H1 (cell line): ENCODE results near the gene FCRL5. TPM values are rescaled to one million over a fixed set of nuclear protein-coding genes. Genes with fewer than 3 reads are reported as not detected.

Experiments
- CTCF ChIA-PET: fragments of 300-600 bp; sonication (Branson Sonifier 250); formaldehyde crosslinking; loops from one replicate; lab custom pipeline; 2021; ENCODE audit not compliant: partially characterized antibody; lab: Charles Lee
- POLR2A ChIA-PET: fragments of 300-600 bp; sonication (Branson Sonifier 250); formaldehyde crosslinking; loops from one replicate; lab custom pipeline; 2021; ENCODE audit warnings: inconsistent platforms; ENCODE audit not compliant: partially characterized antibody; lab: Charles Lee
- DNase-seq, 2 experiments: peaks; one replicate each; pipeline versions ENCODE4 v3.0.0 to v3.0.0-alpha.2; 2010 to 2022; ENCODE audit warnings: low spot score in 2 of 2, low read depth in 1 of 2, mixed read lengths in 1 of 2
- FAIRE-seq: peaks from 2 replicates; lab custom pipeline; 2011; peaks lifted over from hg19 to GRCh38; lab: Jason Lieb, UNC
- H2AFZ ChIP-seq: 2 replicates; pipeline ENCODE4 v1.8.1; 2012; ENCODE audit warnings: low read length, inconsistent platforms
- H2AK5ac ChIP-seq: 2 replicates; pipeline ENCODE4 v1.6.1; 2013; ENCODE audit warnings: low read depth, low read length
- H2BK120ac ChIP-seq: replicated peaks from 2 replicates; pipeline ENCODE3; 2013; ENCODE audit warnings: low read depth, low read length, inconsistent platforms
- H2BK12ac ChIP-seq: 2 replicates; pipeline ENCODE4 v1.6.1; 2013; ENCODE audit warnings: low read depth, low read length
- H2BK15ac ChIP-seq: 2 replicates; pipeline ENCODE4 v1.6.1; 2013; ENCODE audit warnings: low read length
- H2BK20ac ChIP-seq: 2 replicates; pipeline ENCODE4 v1.6.1; 2013; ENCODE audit warnings: low read length
- H2BK5ac ChIP-seq: 2 replicates; pipeline ENCODE4 v1.6.1; 2013; ENCODE audit warnings: low read depth, low read length
- H3K14ac ChIP-seq: 2 replicates; pipeline ENCODE4 v1.6.1; 2013; ENCODE audit warnings: inconsistent platforms; ENCODE audit not compliant: insufficient read length
- H3K18ac ChIP-seq: 2 replicates; pipeline ENCODE4 v1.6.1; 2013; ENCODE audit warnings: low read length; ENCODE audit errors: extremely low read depth
- H3K23ac ChIP-seq: 2 replicates; pipeline ENCODE4 v1.6.1; 2013; ENCODE audit warnings: inconsistent platforms; ENCODE audit not compliant: insufficient read length
- H3K23me2 ChIP-seq: 2 replicates; pipeline ENCODE4 v1.6.1; 2013; ENCODE audit warnings: low read depth, low read length
- H3K27ac ChIP-seq: 2 replicates; pipeline ENCODE4 v1.6.1; 2011; ENCODE audit warnings: low read depth, low read length, inconsistent platforms
- H3K27me3 ChIP-seq, 4 experiments: replicated peaks in 1 of 4; 1 replicate in 1 of 4; 2 replicates in 3 of 4; pipeline versions ENCODE4 v1.6.1 to v1.8.1; 2011 to 2013; ENCODE audit warnings: low read length in 3 of 4, mild to moderate bottlenecking in 3 of 4, inconsistent platforms in 2 of 4, mixed read lengths in 2 of 4, moderate library complexity in 1 of 4; ENCODE audit not compliant: control insufficient read depth in 3 of 4, insufficient read depth in 3 of 4; ENCODE audit errors: extremely low read depth in 1 of 4
- H3K36me3 ChIP-seq, 4 experiments: 2 replicates each; pipeline versions ENCODE4 v1.6.1 to v1.8.1; 2011 to 2013; ENCODE audit warnings: mild to moderate bottlenecking in 4 of 4, low read length in 3 of 4, moderate library complexity in 2 of 4, control low read depth in 1 of 4, inconsistent platforms in 1 of 4; ENCODE audit not compliant: insufficient read depth in 4 of 4, control insufficient read depth in 2 of 4
- H3K4ac ChIP-seq: replicated peaks from 2 replicates; pipeline ENCODE3; 2013; ENCODE audit warnings: low read length, low read depth, mixed read lengths, inconsistent platforms; ENCODE audit not compliant: insufficient read length
- H3K4me1 ChIP-seq, 4 experiments: replicated peaks in 1 of 4; 1 replicate in 1 of 4; 2 replicates in 3 of 4; pipeline versions ENCODE4 v1.6.1 to v1.8.1; 2011 to 2013; ENCODE audit warnings: low read length in 3 of 4, inconsistent platforms in 2 of 4, mixed read lengths in 1 of 4; ENCODE audit not compliant: insufficient read depth in 4 of 4, control insufficient read depth in 3 of 4
- H3K4me2 ChIP-seq, 2 experiments: 2 replicates each; pipeline versions ENCODE4 v1.6.1 to v1.8.1; 2011 to 2013; ENCODE audit warnings: low read depth in 2 of 2, low read length in 2 of 2, control low read depth in 1 of 2, inconsistent platforms in 1 of 2, mild to moderate bottlenecking in 1 of 2; ENCODE audit not compliant: insufficient read depth in 1 of 2
- H3K4me3 ChIP-seq, 4 experiments: fragments of 200-600, 300-600 bp in 1 of 4; sonication (generic), shearing (Covaris generic), sonication (Bioruptor Twin) in 1 of 4; 2 replicates each; pipeline versions ENCODE4 v1.5.1 to v1.8.1; 2011 to 2016; ENCODE audit warnings: low read length in 4 of 4, low read depth in 3 of 4, control low read depth in 2 of 4, inconsistent platforms in 2 of 4, mild to moderate bottlenecking in 2 of 4, mixed read lengths in 1 of 4, moderate library complexity in 1 of 4; ENCODE audit not compliant: insufficient read depth in 2 of 4; ENCODE audit errors: extremely low read depth in 1 of 4
- H3K56ac ChIP-seq: replicated peaks from 2 replicates; pipeline ENCODE3; 2013; ENCODE audit warnings: low read depth, mild to moderate bottlenecking, mixed read lengths, low read length, inconsistent platforms; ENCODE audit not compliant: insufficient read length
- H3K79me1 ChIP-seq: 2 replicates; pipeline ENCODE4 v1.6.1; 2013; ENCODE audit warnings: low read depth, low read length, control low read depth
- H3K79me2 ChIP-seq, 2 experiments: 2 replicates each; pipeline versions ENCODE4 v1.6.1 to v1.8.1; 2012 to 2013; ENCODE audit warnings: low read length in 2 of 2, mild to moderate bottlenecking in 2 of 2, inconsistent platforms in 1 of 2; ENCODE audit not compliant: insufficient read depth in 2 of 2, control insufficient read depth in 1 of 2
- H3K9ac ChIP-seq, 4 experiments: replicated peaks in 1 of 4; 1 replicate in 1 of 4; 2 replicates in 3 of 4; pipeline versions ENCODE4 v1.6.1 to v1.8.1; 2011 to 2013; ENCODE audit warnings: low read depth in 3 of 4, low read length in 3 of 4, control low read depth in 2 of 4, mild to moderate bottlenecking in 2 of 4, moderate library complexity in 2 of 4, inconsistent platforms in 1 of 4; ENCODE audit errors: extremely low read depth in 1 of 4
- H3K9me3 ChIP-seq, 2 experiments: 2 replicates each; pipeline versions ENCODE4 v1.6.1 to v1.8.1; 2012 to 2013; ENCODE audit warnings: mild to moderate bottlenecking in 2 of 2, moderate library complexity in 2 of 2, control low read depth in 1 of 2, inconsistent platforms in 1 of 2, low read depth in 1 of 2, low read length in 1 of 2, mixed read lengths in 1 of 2; ENCODE audit not compliant: insufficient read depth in 2 of 2
- H4K20me1 ChIP-seq, 2 experiments: replicated peaks in 1 of 2; 2 replicates each; pipeline versions ENCODE3 to v1.8.1; 2011 to 2013; ENCODE audit warnings: inconsistent platforms in 2 of 2, low read length in 2 of 2, mild to moderate bottlenecking in 1 of 2; ENCODE audit not compliant: insufficient read depth in 2 of 2, control insufficient read depth in 1 of 2
- H4K5ac ChIP-seq: 2 replicates; pipeline ENCODE4 v1.6.1; 2013; ENCODE audit warnings: low read length, low read depth, mixed read lengths, inconsistent platforms; ENCODE audit not compliant: insufficient read length
- H4K8ac ChIP-seq: 2 replicates; pipeline ENCODE4 v1.8.0; 2013; ENCODE audit warnings: mild to moderate bottlenecking, moderate library complexity, low read length, inconsistent platforms; ENCODE audit not compliant: insufficient read depth; ENCODE audit errors: extremely low read depth
- H4K91ac ChIP-seq: replicated peaks from 2 replicates; pipeline ENCODE3; 2013; ENCODE audit warnings: low read length, mixed read lengths, inconsistent platforms; ENCODE audit not compliant: insufficient read length
- MAFK ChIP-seq: IDR thresholded peaks from 2 replicates; pipeline ENCODE4 v1.6.1; 2012; ENCODE audit warnings: low read depth, mild to moderate bottlenecking, improper control_type of control experiment, low read length
- YY1 ChIP-seq: IDR thresholded peaks from 2 replicates; pipeline ENCODE4 v1.6.1; 2011; ENCODE audit warnings: low read depth, mild to moderate bottlenecking, low read length
- whole genome bisulfite sequencing, 2 experiments: shearing (Covaris generic) in 1 of 2; methylation state at CpG; one replicate each; pipeline versions ENCODE4 v1.1.6 to v1.1.7; 2013 to 2015; ENCODE audit warnings: low lambda C conversion rate in 2 of 2, mixed read lengths in 2 of 2, inconsistent platforms in 1 of 2, low coverage in 1 of 2, missing lambda C conversion rate in 1 of 2; ENCODE audit not compliant: insufficient replicate concordance in 2 of 2, insufficient coverage in 1 of 2, insufficient read length in 1 of 2; ENCODE audit errors: extremely low coverage in 1 of 2, missing lambda C conversion rate in 1 of 2; 5-methylcytosine and 5-hydroxymethylcytosine counted together
- polyA plus RNA-seq, 7 experiments: library from polyadenylated mRNA; depleted of rRNA in 3 of 7; stranded (reverse) in 5 of 7; unstranded in 2 of 7; fragments of >200 nt in 5 of 7; fragments of 200-250 nt in 2 of 7; gene quantifications; 1 replicate in 5 of 7; 2 replicates in 1 of 7; 4 replicates in 1 of 7; pipeline versions ENCODE4 v1.2.1 to v1.2.3, GENCODE V29; 2011 to 2013; ENCODE audit warnings: missing spikeins in 2 of 7, mixed read lengths in 2 of 7
- total RNA-seq: library from RNA; stranded (reverse); fragmentation: NEBNext Ultra II Directional; extraction: Animal tissue kit (Norgen Biotek cat#: 25700); gene quantifications from 2 replicates; pipeline ENCODE4 v1.2.1, GENCODE V29; 2021
- TF ChIP-seq, protein P1 (sequence below): IDR thresholded peaks from 2 replicates; pipeline ENCODE4 v1.6.1; 2012; ENCODE audit warnings: inconsistent platforms

The FCRL5 gene
- total and polyA plus RNA-seq, 2 of the 8 experiments (the other 6 are each of a cell fraction or from before 2014, with no cell fraction given) = 1.0 to 2.6 TPM

DNA sequence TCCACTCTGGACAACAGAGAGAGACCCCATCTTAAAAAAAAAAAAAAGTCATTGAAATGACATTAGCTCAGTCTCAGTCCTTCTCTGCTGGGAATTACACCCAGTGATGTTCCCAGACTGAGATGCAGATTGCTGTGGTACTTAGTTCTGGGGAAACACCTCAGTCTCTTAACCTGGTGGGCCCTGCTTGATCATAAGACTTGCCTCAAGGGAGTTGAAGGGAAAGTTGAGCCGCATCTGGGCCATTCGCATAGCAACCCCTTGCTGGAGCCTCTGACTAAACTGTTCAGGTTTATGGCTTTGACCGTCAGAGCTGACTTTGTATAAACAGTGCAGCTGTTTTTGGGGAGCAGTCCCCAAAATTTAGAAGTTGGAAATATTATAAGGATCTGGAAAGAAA is 32.2 kb upstream of the FCRL5 start:
- Histone ChIP-seq H3K36me3 (no peaks in the 10 kb centered on the region), H3K79me2 (no peaks in the 10 kb centered on the region), H2BK15ac (no peak overlapping the region), H3K23me2 (no peaks in the 10 kb centered on the region; the same call in 1 of the 2 replicates), H3K9me3 (no peaks in the 10 kb centered on the region), H4K91ac (no peak overlapping the region), H2BK120ac (no peak overlapping the region), H3K4me2 (no peak overlapping the region), H3K4me1 (peaks cover 0 to 4% (median 0%) of the 10 kb centered on the region in 4 experiments; a peak in 2 of 7 replicates), H4K5ac (no peak overlapping the region), H3K79me1 (no peaks in the 10 kb centered on the region), H2BK5ac (no peak overlapping the region), H4K8ac (no peak overlapping the region), H3K18ac (no peak overlapping the region), H4K20me1 (no peaks in the 10 kb centered on the region), H3K14ac (no peak overlapping the region), H3K27ac (no peak overlapping the region), H2BK12ac (no peak overlapping the region), H2AFZ (no peak overlapping the region), H3K9ac (no peak overlapping the region), H3K56ac (no peak overlapping the region), H2AK5ac (no peak overlapping the region), H3K23ac (no peak overlapping the region), H3K27me3 (no peaks in the 10 kb centered on the region; a peak in 1 of 7 replicates), H3K4me3 (no peak overlapping the region), H3K4ac (no peak overlapping the region), H2BK20ac (no peak overlapping the region)
- ChIA-PET POLR2A (interaction anchor here (1.4 kb wide), 1 partner anchor 11 kb away, joined by 4 read pairs; no protein-coding TSS in a partner anchor), CTCF (interaction anchor here (1.0 to 4.2 kb wide), 7 partner anchors 15 to 364 kb away, joined by 3 to 17 read pairs (median 4); no protein-coding TSS in a partner anchor)
- 96% methylated on average over 3 of the region's 3 CpGs; no CpG with 5 or more reads in 1 of the 2 experiments for WGBS, 2 experiments
- FAIRE-seq = no peak
- TF ChIP-seq, protein P1, sequence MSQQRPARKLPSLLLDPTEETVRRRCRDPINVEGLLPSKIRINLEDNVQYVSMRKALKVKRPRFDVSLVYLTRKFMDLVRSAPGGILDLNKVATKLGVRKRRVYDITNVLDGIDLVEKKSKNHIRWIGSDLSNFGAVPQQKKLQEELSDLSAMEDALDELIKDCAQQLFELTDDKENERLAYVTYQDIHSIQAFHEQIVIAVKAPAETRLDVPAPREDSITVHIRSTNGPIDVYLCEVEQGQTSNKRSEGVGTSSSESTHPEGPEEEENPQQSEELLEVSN = no peak
- TF ChIP-seq MAFK = no peak
- TF ChIP-seq YY1 = no peak
- DNase-seq = no peak
